ENCODE measurements around the gene SVEP1. TPM values are rescaled to one million over a fixed set of nuclear protein-coding genes. Genes with fewer than 3 reads are reported as not detected.

The SVEP1 gene
- total RNA-seq, 1 experiment from 2014 or later, result not detected

DNA sequence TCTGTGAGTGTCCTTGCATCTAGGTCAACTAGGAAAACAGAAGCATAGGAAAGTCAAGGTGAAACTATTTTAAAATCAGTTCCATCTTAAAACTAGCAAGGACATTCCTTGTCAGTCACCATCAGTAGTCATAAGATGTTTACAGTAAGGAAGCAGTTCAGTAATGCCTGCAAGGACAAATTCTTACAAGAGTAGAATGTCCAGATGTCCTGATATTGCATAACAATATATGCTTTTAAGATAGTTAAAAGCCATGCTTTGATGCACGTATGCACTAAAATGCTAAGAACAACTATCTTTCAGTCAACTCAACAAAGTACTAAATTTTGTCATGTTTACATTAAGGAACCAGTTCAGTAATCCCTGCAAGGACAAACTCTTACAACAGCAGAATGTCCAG lies 11.3 kb upstream of the SVEP1 start:
- H3K79me2 ChIP-seq (ENCODE audit: low read length), result no peaks in the 10 kb centered on the region
- H3K9me3 ChIP-seq (ENCODE audit: low read length), result no peaks in the 10 kb centered on the region
- no peak overlapping the region for H2AFZ ChIP-seq (ENCODE audit: low read length)
- H3K4me3 ChIP-seq (ENCODE audit: low read length), result no peak overlapping the region
- no peak overlapping the region for H3K9ac ChIP-seq (ENCODE audit: low read length)
- H3K4me1 ChIP-seq (ENCODE audit: low read length), result no peaks in the 10 kb centered on the region
- H3K4me2 ChIP-seq (ENCODE audit: low read depth, low read length, poor library complexity, severe bottlenecking), result no peak overlapping the region
- H3K9me2 ChIP-seq (replicated peaks; ENCODE audit: insufficient read depth, low read length), result no peaks in the 10 kb centered on the region
- H3K27ac ChIP-seq (ENCODE audit: low read length), result no peak overlapping the region
- no peaks in the 10 kb centered on the region for H3K36me3 ChIP-seq (ENCODE audit: insufficient read depth, low read length)
- no peaks in the 10 kb centered on the region for H4K20me1 ChIP-seq (ENCODE audit: insufficient read depth, low read depth, low read length)
- DNase-seq, result no peak
- no peaks in the 10 kb centered on the region for H3K27me3 ChIP-seq (ENCODE audit: low read length)

DNA sequence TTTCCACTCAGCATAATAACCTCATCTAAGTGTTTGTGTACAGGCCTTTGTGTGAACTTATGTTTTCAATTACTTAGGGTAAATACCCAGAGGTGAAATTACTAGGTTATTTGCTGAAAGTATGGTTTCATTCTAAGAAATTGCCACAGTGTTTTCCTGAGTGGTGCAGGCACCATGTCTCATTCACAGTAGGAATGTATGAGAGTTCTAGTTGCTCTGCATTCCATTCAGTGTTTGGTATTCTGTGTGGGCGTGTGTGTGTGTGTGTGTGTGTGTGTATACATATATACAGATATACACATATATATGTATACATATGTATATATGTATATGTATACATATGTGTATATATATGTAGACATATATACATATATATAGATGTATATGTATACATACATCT lies 8.8 kb upstream of the SVEP1 start:
- no peaks in the 10 kb centered on the region for H3K36me3 ChIP-seq (ENCODE audit: insufficient read depth, low read length)
- no peak overlapping the region for H3K4me2 ChIP-seq (ENCODE audit: low read depth, low read length, poor library complexity, severe bottlenecking)
- H3K27me3 ChIP-seq (ENCODE audit: low read length), result no peaks in the 10 kb centered on the region
- no peaks in the 10 kb centered on the region for H3K4me1 ChIP-seq (ENCODE audit: low read length)
- no peak overlapping the region for H3K4me3 ChIP-seq (ENCODE audit: low read length)
- no peak overlapping the region for H2AFZ ChIP-seq (ENCODE audit: low read length)
- H3K27ac ChIP-seq (ENCODE audit: low read length), result no peak overlapping the region
- H4K20me1 ChIP-seq (ENCODE audit: insufficient read depth, low read depth, low read length), result no peaks in the 10 kb centered on the region
- H3K9me3 ChIP-seq (ENCODE audit: low read length), result no peaks in the 10 kb centered on the region
- DNase-seq, result no peak
- no peaks in the 10 kb centered on the region for H3K9me2 ChIP-seq (replicated peaks; ENCODE audit: insufficient read depth, low read length)
- H3K79me2 ChIP-seq (ENCODE audit: low read length), result no peaks in the 10 kb centered on the region
- H3K9ac ChIP-seq (ENCODE audit: low read length), result no peak overlapping the region

DNA sequence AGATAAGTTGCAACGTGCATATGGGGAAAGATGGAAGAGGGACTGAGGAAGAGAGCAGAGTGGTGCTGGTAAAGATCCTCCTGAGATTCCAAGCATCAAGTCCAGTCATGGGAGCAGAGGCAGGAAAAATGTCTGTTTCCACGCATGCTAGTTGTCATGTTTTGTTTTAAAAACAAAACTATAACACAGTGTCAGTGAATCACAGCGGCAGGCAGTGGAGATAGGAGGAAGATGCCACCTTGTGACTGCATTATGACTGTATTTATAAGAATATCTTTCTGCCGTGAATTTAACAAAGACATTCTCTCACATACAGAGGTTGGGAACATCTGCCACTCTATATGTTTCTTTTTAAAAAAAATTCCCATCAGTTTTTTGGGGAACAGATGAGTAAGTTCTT lies 3.7 kb upstream of the SVEP1 start:
- Histone ChIP-seq H3K9me3 (ENCODE audit: low read length) (no peaks in the 10 kb centered on the region), H3K79me2 (ENCODE audit: low read length) (no peaks in the 10 kb centered on the region), H3K9me2 (replicated peaks; ENCODE audit: insufficient read depth, low read length) (no peaks in the 10 kb centered on the region), H3K4me1 (ENCODE audit: low read length) (no peaks in the 10 kb centered on the region), H4K20me1 (ENCODE audit: insufficient read depth, low read depth, low read length) (no peaks in the 10 kb centered on the region), H3K4me3 (ENCODE audit: low read length) (no peak overlapping the region), H3K4me2 (ENCODE audit: low read depth, low read length, poor library complexity, severe bottlenecking) (no peak overlapping the region), H3K9ac (ENCODE audit: low read length) (no peak overlapping the region), H3K36me3 (ENCODE audit: insufficient read depth, low read length) (no peaks in the 10 kb centered on the region), H3K27me3 (ENCODE audit: low read length) (no peaks in the 10 kb centered on the region), H2AFZ (ENCODE audit: low read length) (no peak overlapping the region), H3K27ac (ENCODE audit: low read length) (no peak overlapping the region)
- DNase-seq, result no peak

DNA sequence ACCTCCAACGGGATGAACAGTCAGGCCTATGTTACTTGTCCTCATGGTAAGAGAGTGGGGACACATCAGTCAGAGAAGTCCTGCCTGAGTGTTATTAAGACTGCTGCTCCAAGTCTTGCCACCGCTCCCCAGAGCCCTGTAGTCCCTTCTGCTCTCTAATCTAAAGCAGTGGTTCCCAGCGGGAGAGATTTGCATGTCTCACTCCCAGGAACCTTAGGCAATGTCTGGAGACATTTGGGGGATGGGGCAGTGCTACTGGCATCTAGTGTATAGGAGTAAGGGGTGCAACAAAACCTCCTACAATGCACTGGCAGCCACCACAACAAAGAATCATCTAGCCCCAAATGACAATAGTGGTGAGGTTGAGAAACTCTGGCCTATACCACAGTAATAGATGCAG lies 2.6 kb upstream of the SVEP1 start:
- H3K9ac ChIP-seq (ENCODE audit: low read length), result no peak overlapping the region
- H2AFZ ChIP-seq (ENCODE audit: low read length), result no peak overlapping the region
- no peak overlapping the region for H3K27ac ChIP-seq (ENCODE audit: low read length)
- H3K36me3 ChIP-seq (ENCODE audit: insufficient read depth, low read length), result no peaks in the 10 kb centered on the region
- H3K4me1 ChIP-seq (ENCODE audit: low read length), result no peaks in the 10 kb centered on the region
- no peak overlapping the region for H3K4me2 ChIP-seq (ENCODE audit: low read depth, low read length, poor library complexity, severe bottlenecking)
- no peaks in the 10 kb centered on the region for H3K27me3 ChIP-seq (ENCODE audit: low read length)
- H3K4me3 ChIP-seq (ENCODE audit: low read length), result no peak overlapping the region
- H3K79me2 ChIP-seq (ENCODE audit: low read length), result no peaks in the 10 kb centered on the region
- no peak for DNase-seq
- no peaks in the 10 kb centered on the region for H4K20me1 ChIP-seq (ENCODE audit: insufficient read depth, low read depth, low read length)
- H3K9me3 ChIP-seq (ENCODE audit: low read length), result no peaks in the 10 kb centered on the region
- no peaks in the 10 kb centered on the region for H3K9me2 ChIP-seq (replicated peaks; ENCODE audit: insufficient read depth, low read length)

- DNase-seq, result no peak
- no peaks in the 10 kb centered on the region for H3K9me2 ChIP-seq (replicated peaks; ENCODE audit: insufficient read depth, low read length)
- no peaks in the 10 kb centered on the region for H3K9me3 ChIP-seq (ENCODE audit: low read length)
- H3K4me3 ChIP-seq (ENCODE audit: low read length), result no peak overlapping the region
- H3K4me2 ChIP-seq (ENCODE audit: low read depth, low read length, poor library complexity, severe bottlenecking), result no peak overlapping the region
- H3K27ac ChIP-seq (ENCODE audit: low read length), result no peak overlapping the region
- no peaks in the 10 kb centered on the region for H3K4me1 ChIP-seq (ENCODE audit: low read length)
- H3K79me2 ChIP-seq (ENCODE audit: low read length), result no peaks in the 10 kb centered on the region
- H3K9ac ChIP-seq (ENCODE audit: low read length), result no peak overlapping the region
- H3K36me3 ChIP-seq (ENCODE audit: insufficient read depth, low read length), result no peaks in the 10 kb centered on the region
- no peak overlapping the region for H2AFZ ChIP-seq (ENCODE audit: low read length)
- H4K20me1 ChIP-seq (ENCODE audit: insufficient read depth, low read depth, low read length), result no peaks in the 10 kb centered on the region
- no peaks in the 10 kb centered on the region for H3K27me3 ChIP-seq (ENCODE audit: low read length)
Observed at GRCh38 chr9:110580850-110581249, 1.3 kb upstream of the SVEP1 start.

GRCh38 chr9:110579862-110580219 lies 300 bp upstream of the SVEP1 start:
- H3K27me3 ChIP-seq (ENCODE audit: low read length), result no peaks in the 10 kb centered on the region
- H3K36me3 ChIP-seq (ENCODE audit: insufficient read depth, low read length), result no peaks in the 10 kb centered on the region
- H3K79me2 ChIP-seq (ENCODE audit: low read length), result no peaks in the 10 kb centered on the region
- H3K4me3 ChIP-seq (ENCODE audit: low read length), result no peak overlapping the region
- H3K9me2 ChIP-seq (replicated peaks; ENCODE audit: insufficient read depth, low read length), result no peaks in the 10 kb centered on the region
- H3K9ac ChIP-seq (ENCODE audit: low read length), result no peak overlapping the region
- H2AFZ ChIP-seq (ENCODE audit: low read length), result no peak overlapping the region
- H3K27ac ChIP-seq (ENCODE audit: low read length), result no peak overlapping the region
- no peak for DNase-seq
- no peaks in the 10 kb centered on the region for H3K9me3 ChIP-seq (ENCODE audit: low read length)
- H4K20me1 ChIP-seq (ENCODE audit: insufficient read depth, low read depth, low read length), result no peaks in the 10 kb centered on the region
- H3K4me1 ChIP-seq (ENCODE audit: low read length), result no peaks in the 10 kb centered on the region
- H3K4me2 ChIP-seq (ENCODE audit: low read depth, low read length, poor library complexity, severe bottlenecking), result no peak overlapping the region

GRCh38 chr9:110578575-110579033 lies 937 bp downstream of the SVEP1 start:
- Histone ChIP-seq H3K9me3 (ENCODE audit: low read length) (no peaks in the 10 kb centered on the region), H3K4me1 (ENCODE audit: low read length) (no peaks in the 10 kb centered on the region), H3K9me2 (replicated peaks; ENCODE audit: insufficient read depth, low read length) (no peaks in the 10 kb centered on the region), H4K20me1 (ENCODE audit: insufficient read depth, low read depth, low read length) (no peaks in the 10 kb centered on the region), H3K36me3 (ENCODE audit: insufficient read depth, low read length) (no peaks in the 10 kb centered on the region), H3K9ac (ENCODE audit: low read length) (no peak overlapping the region), H3K27me3 (ENCODE audit: low read length) (no peaks in the 10 kb centered on the region), H3K79me2 (ENCODE audit: low read length) (no peaks in the 10 kb centered on the region), H3K27ac (ENCODE audit: low read length) (no peak overlapping the region), H2AFZ (ENCODE audit: low read length) (no peak overlapping the region), H3K4me3 (ENCODE audit: low read length) (no peak overlapping the region), H3K4me2 (ENCODE audit: low read depth, low read length, poor library complexity, severe bottlenecking) (no peak overlapping the region)
- DNase-seq, result no peak

DNA sequence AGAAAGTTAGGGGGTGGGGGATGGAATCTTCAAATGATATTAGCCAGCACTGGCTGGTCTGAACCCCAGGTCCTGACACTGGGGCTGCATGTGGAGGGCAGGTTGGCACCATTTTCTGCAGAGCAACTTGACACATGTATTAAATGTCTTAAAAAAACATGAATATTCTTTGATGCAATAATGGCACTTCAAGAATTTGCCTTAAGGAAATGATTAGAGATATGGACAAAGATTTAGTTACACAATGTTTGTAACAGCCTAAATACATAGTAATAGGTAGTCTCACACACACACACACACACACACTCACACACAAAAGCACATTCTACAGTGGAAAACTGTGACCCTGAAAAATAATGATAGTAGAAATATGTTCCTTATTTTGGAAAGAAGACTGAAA lies 3.6 kb downstream of the SVEP1 start:
- H3K27me3 ChIP-seq (ENCODE audit: low read length), result no peaks in the 10 kb centered on the region

DNA sequence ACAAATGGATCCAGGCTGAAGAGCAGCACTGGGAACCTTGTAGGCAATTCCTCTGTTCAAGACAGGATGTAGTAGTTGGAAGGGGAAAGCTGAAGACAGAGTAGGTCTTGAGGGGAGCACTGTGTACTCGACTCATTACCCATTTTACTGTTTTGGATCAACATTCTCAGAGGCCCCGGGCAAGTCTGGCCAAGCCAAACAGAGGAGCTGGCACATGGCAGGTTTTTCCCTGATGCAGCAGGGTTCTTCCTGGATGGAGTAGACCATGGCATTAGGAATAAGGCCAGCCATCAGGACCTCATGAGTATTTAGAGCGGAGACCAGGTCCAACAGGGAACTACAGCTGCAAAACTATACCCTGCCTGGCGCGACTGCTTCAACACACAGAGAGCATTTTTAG lies 4.4 kb downstream of the SVEP1 start:
- Histone ChIP-seq H3K9me3 (ENCODE audit: low read length) (no peaks in the 10 kb centered on the region), H3K4me2 (ENCODE audit: low read depth, low read length, poor library complexity, severe bottlenecking) (no peak overlapping the region), H3K79me2 (ENCODE audit: low read length) (no peaks in the 10 kb centered on the region), H3K36me3 (ENCODE audit: insufficient read depth, low read length) (no peaks in the 10 kb centered on the region), H4K20me1 (ENCODE audit: insufficient read depth, low read depth, low read length) (no peaks in the 10 kb centered on the region), H3K9ac (ENCODE audit: low read length) (no peak overlapping the region), H3K27ac (ENCODE audit: low read length) (no peak overlapping the region), H3K27me3 (ENCODE audit: low read length) (no peaks in the 10 kb centered on the region), H3K4me3 (ENCODE audit: low read length) (no peak overlapping the region), H3K9me2 (replicated peaks; ENCODE audit: insufficient read depth, low read length) (no peaks in the 10 kb centered on the region), H2AFZ (ENCODE audit: low read length) (no peak overlapping the region), H3K4me1 (ENCODE audit: low read length) (no peaks in the 10 kb centered on the region)
- DNase-seq, result no peak

More for the DNA sequence above, 3.6 kb downstream of the SVEP1 start:
- H4K20me1 ChIP-seq (ENCODE audit: insufficient read depth, low read depth, low read length), result no peaks in the 10 kb centered on the region
- H2AFZ ChIP-seq (ENCODE audit: low read length), result no peak overlapping the region
- H3K79me2 ChIP-seq (ENCODE audit: low read length), result no peaks in the 10 kb centered on the region
- H3K4me2 ChIP-seq (ENCODE audit: low read depth, low read length, poor library complexity, severe bottlenecking), result no peak overlapping the region
- no peak for DNase-seq
- no peak overlapping the region for H3K27ac ChIP-seq (ENCODE audit: low read length)
- no peaks in the 10 kb centered on the region for H3K9me3 ChIP-seq (ENCODE audit: low read length)
- no peak overlapping the region for H3K9ac ChIP-seq (ENCODE audit: low read length)
- no peaks in the 10 kb centered on the region for H3K36me3 ChIP-seq (ENCODE audit: insufficient read depth, low read length)
- no peaks in the 10 kb centered on the region for H3K9me2 ChIP-seq (replicated peaks; ENCODE audit: insufficient read depth, low read length)
- H3K4me3 ChIP-seq (ENCODE audit: low read length), result no peak overlapping the region
- no peaks in the 10 kb centered on the region for H3K4me1 ChIP-seq (ENCODE audit: low read length)
